ENCODE results near the gene PITPNM1. TPM values are rescaled to one million over a fixed set of nuclear protein-coding genes. Genes with fewer than 3 reads are reported as not detected.

PITPNM1 gene
- total RNA-seq, 1 experiment from 2014 or later: 55.9 TPM

GRCh38 chr11:67541198-67541597 lies 36.0 kb upstream of the PITPNM1 start:
- no peak for DNase-seq (ENCODE audit: low spot score)
- intact Hi-C loops (cut with micrococcal nuclease; ENCODE audit: unreplicated experiment): no loop called here
- ChIA-PET CTCF (no interaction called here), POLR2A (ENCODE audit: low non-redundant PET) (no interaction called here)
- Histone ChIP-seq H3K9me3 (ENCODE audit: low read depth, low read length, poor library complexity, severe bottlenecking) (no peaks in the 10 kb centered on the region), H3K27ac (ENCODE audit: low read depth, low read length, poor library complexity, severe bottlenecking) (no peak overlapping the region), H3K4me3 (ENCODE audit: low read depth, low read length, poor library complexity, severe bottlenecking) (no peak overlapping the region), H3K27me3 (replicated peaks; ENCODE audit: insufficient read depth, low read depth, low read length, poor library complexity) (no peaks in the 10 kb centered on the region), H3K36me3 (ENCODE audit: insufficient read depth, low read length, poor library complexity, severe bottlenecking) (no peaks in the 10 kb centered on the region), H3K4me1 (ENCODE audit: insufficient read depth, low read length, poor library complexity, severe bottlenecking) (no peaks in the 10 kb centered on the region)
- TF ChIP-seq CTCF (conservative IDR thresholded peaks at IDR 0.05; ENCODE audit: low read depth, low read length): no peak
- no peak for TF ChIP-seq EZH2 (IDR thresholded peaks at IDR 0.05; ENCODE audit: borderline replicate concordance, low read depth, low read length, poor library complexity, severe bottlenecking)
- BruUV-seq (replicated peaks): no TSS peak

- DNase-seq (ENCODE audit: low spot score): peak; percentile 47
- H3K27me3 ChIP-seq (replicated peaks; ENCODE audit: insufficient read depth, low read depth, low read length, poor library complexity): no peaks in the 10 kb centered on the region
- POLR2A ChIA-PET (ENCODE audit: low non-redundant PET): no interaction called here
- peaks cover 12% of the 10 kb centered on the region for H3K9me3 ChIP-seq (ENCODE audit: low read depth, low read length, poor library complexity, severe bottlenecking)
- no peak overlapping the region for H3K27ac ChIP-seq (ENCODE audit: low read depth, low read length, poor library complexity, severe bottlenecking)
- intact Hi-C loops (cut with micrococcal nuclease; ENCODE audit: unreplicated experiment): no loop called here
- H3K36me3 ChIP-seq (ENCODE audit: insufficient read depth, low read length, poor library complexity, severe bottlenecking): no peaks in the 10 kb centered on the region
- no TSS peak for BruUV-seq (replicated peaks)
- no peak overlapping the region for H3K4me3 ChIP-seq (ENCODE audit: low read depth, low read length, poor library complexity, severe bottlenecking)
- CTCF ChIA-PET: no interaction called here
- TF ChIP-seq EZH2 (IDR thresholded peaks at IDR 0.05; ENCODE audit: borderline replicate concordance, low read depth, low read length, poor library complexity, severe bottlenecking) (no peak), CTCF (conservative IDR thresholded peaks at IDR 0.05; ENCODE audit: low read depth, low read length) (no peak)
- no peaks in the 10 kb centered on the region for H3K4me1 ChIP-seq (ENCODE audit: insufficient read depth, low read length, poor library complexity, severe bottlenecking)
Measured at GRCh38 chr11:67539550-67539949, 34.4 kb upstream of the PITPNM1 start.

GRCh38 chr11:67538823-67539505 lies 33.8 kb upstream of the PITPNM1 start:
- no peak for DNase-seq (ENCODE audit: low spot score)
- Histone ChIP-seq H3K4me3 (ENCODE audit: low read depth, low read length, poor library complexity, severe bottlenecking) (no peak overlapping the region), H3K36me3 (ENCODE audit: insufficient read depth, low read length, poor library complexity, severe bottlenecking) (no peaks in the 10 kb centered on the region), H3K4me1 (ENCODE audit: insufficient read depth, low read length, poor library complexity, severe bottlenecking) (no peaks in the 10 kb centered on the region), H3K27ac (ENCODE audit: low read depth, low read length, poor library complexity, severe bottlenecking) (no peak overlapping the region), H3K27me3 (replicated peaks; ENCODE audit: insufficient read depth, low read depth, low read length, poor library complexity) (no peaks in the 10 kb centered on the region), H3K9me3 (ENCODE audit: low read depth, low read length, poor library complexity, severe bottlenecking) (peaks cover 17% of the 10 kb centered on the region)
- ChIA-PET POLR2A (ENCODE audit: low non-redundant PET) (no interaction called here), CTCF (no interaction called here)
- no peak for TF ChIP-seq CTCF (conservative IDR thresholded peaks at IDR 0.05; ENCODE audit: low read depth, low read length)
- BruUV-seq (replicated peaks): no TSS peak
- intact Hi-C loops (cut with micrococcal nuclease; ENCODE audit: unreplicated experiment): no loop called here

All from A673 (cell line).